Heart left ventricle (tissue), 16 donors: Measurements from ENCODE around the gene C11orf21. TPM values are rescaled to one million over a fixed set of nuclear protein-coding genes. Genes with fewer than 3 reads are reported as not detected.
A peak's percentile ranks its signal among the peaks of the same experiment; 100 is the strongest.

Source experiments
- ATAC-seq, 4 donors: fragments of 200-7000 bp; cut with Tn5 transposase; one replicate each; pipeline ENCODE4 v1.9.1; 2020 to 2022; ENCODE audit warnings: moderate library complexity in 4 of 4, mild to moderate bottlenecking in 3 of 4, moderate number of reproducible peaks in 1 of 4
- DNase-seq, 5 donors: peaks; one replicate each; pipeline ENCODE4 v3.0.0-alpha.2; 2020
- H3K27ac ChIP-seq, 12 donors: fragments of 200-600 bp; sonication (generic) in 4 of 12; one replicate each; pipeline versions ENCODE4 v1.5.0 to v1.8.0; 2016 to 2022; ENCODE audit warnings: mild to moderate bottlenecking in 2 of 12
- H3K27me3 ChIP-seq, 9 donors: fragments of 200-600 bp; sonication (generic) in 2 of 9; one replicate each; pipeline versions ENCODE4 v1.5.1 to v1.8.0; 2016 to 2022; ENCODE audit warnings: mild to moderate bottlenecking in 3 of 9
- H3K36me3 ChIP-seq, 9 donors: fragments of 200-600 bp; sonication (generic) in 2 of 9; one replicate each; pipeline versions ENCODE4 v1.5.0 to v1.8.0; 2018 to 2022; ENCODE audit warnings: mild to moderate bottlenecking in 2 of 9
- H3K4me1 ChIP-seq, 12 donors: fragments of 200-600 bp; sonication (generic) in 4 of 12; one replicate each; pipeline versions ENCODE4 v1.5.0 to v1.8.0; 2016 to 2022; ENCODE audit warnings: mild to moderate bottlenecking in 3 of 12
- H3K4me3 ChIP-seq, 12 donors: fragments of 200-600 bp; sonication (generic) in 4 of 12; one replicate each; pipeline versions ENCODE4 v1.5.0 to v1.8.0; 2017 to 2022; ENCODE audit warnings: mild to moderate bottlenecking in 9 of 12, moderate library complexity in 4 of 12
- H3K9me3 ChIP-seq, 12 donors: fragments of 200-600 bp; sonication (generic) in 4 of 12; one replicate each; pipeline versions ENCODE4 v1.5.0 to v1.8.0; 2016 to 2022; ENCODE audit warnings: mild to moderate bottlenecking in 1 of 12
- CTCF ChIP-seq, 12 donors: fragments of 200-600 bp; sonication (generic) in 4 of 12; IDR thresholded peaks; one replicate each; pipeline versions ENCODE4 v1.5.0 to v1.8.0; 2018 to 2022; ENCODE audit warnings: antibody characterized with exemption in 12 of 12, mild to moderate bottlenecking in 5 of 12
- POLR2A ChIP-seq, 2 donors: fragments of 450-650 bp; IDR thresholded peaks; one replicate each; pipeline ENCODE4 v1.6.1; 2017; ENCODE audit warnings: antibody characterized with exemption in 2 of 2, mild to moderate bottlenecking in 2 of 2, moderate library complexity in 2 of 2
- WGBS, 4 donors: extraction: QIAGEN DNeasy Blood & Tissue Kit in 2 of 4; methylation state at CpG; one replicate each; pipeline versions ENCODE4 v1.1.5 to v1.1.7; 2013 to 2018; 5-methylcytosine and 5-hydroxymethylcytosine counted together
- intact Hi-C, 10 donors: fragments of 100-400 bp; cut with DNase I; formaldehyde crosslinking; loops; one replicate each; pipeline versions ENCODE4 v1.11.1 to v1.14.2; 2022
- polyA plus RNA-seq, 2 donors: library from polyadenylated mRNA; stranded (reverse); fragments of 200-250 nt; gene quantifications; one replicate each; pipeline ENCODE4 v1.2.3, GENCODE V29; 2013
- total RNA-seq, 9 donors: library from RNA; depleted of rRNA in 2 of 9; stranded (reverse); fragments of >200 nt in 2 of 9; fragmentation: NEBNext Ultra II Directional in 3 of 9; extraction: Animal tissue kit (Norgen Biotek cat#: 25700) in 3 of 9; gene quantifications; one replicate each; pipeline versions ENCODE4 v1.1.0 to v1.2.4, GENCODE V29; 2016 to 2023
- donor health status: ischemic (EF 13 %, LVEDD 7.1; RV severe dilation, severe dysfunction).
- donor health status: healthy with polysubstance abuse.
- donor health status: DM: no; HTN: yes; CAD: no.
- donor health status: DM: no; HTN: no; CAD: no.
- donor health status: ischemic (EF 25% LVEDD 6.9; RV normal size, moderate dysfunction).
- donor health status: ischemic (EF 25% LVEDD 5.7; RV mildly dilated, moderate dysfunction).
- donor health status: healthy.
- donor health status: DM: yes; HTN: yes; CAD: no.
- donor health status: ischemic (EF 35%, LVEDD 5.7; RV mildly dilated, moderate dysfunction).
- donor health status: nonischemic (EF 11% LVEDD 7.7; RV severe dilation, severe dysfunction).
- donor health status: DM: yes; HTN: yes; CAD: no.
- donor health status: PGD.
- donor health status: ischemic (EF 29% LVEDD 5.4; RV normal size, mild dysfunction).
- donor health status: nonischemic (EF 23%, LVEDD 6.1; RV moderate dilation, normal function).

Gene C11orf21
- total and polyA plus RNA-seq, 11 donors: 4.8 to 41.2 (median 29.9) TPM

- H3K27ac ChIP-seq: peak overlapping the region; percentile 76 to 98 (median 88)
Observed at GRCh38 chr11:2302306-2302895, 683 bp upstream of the C11orf21 start.

DNA sequence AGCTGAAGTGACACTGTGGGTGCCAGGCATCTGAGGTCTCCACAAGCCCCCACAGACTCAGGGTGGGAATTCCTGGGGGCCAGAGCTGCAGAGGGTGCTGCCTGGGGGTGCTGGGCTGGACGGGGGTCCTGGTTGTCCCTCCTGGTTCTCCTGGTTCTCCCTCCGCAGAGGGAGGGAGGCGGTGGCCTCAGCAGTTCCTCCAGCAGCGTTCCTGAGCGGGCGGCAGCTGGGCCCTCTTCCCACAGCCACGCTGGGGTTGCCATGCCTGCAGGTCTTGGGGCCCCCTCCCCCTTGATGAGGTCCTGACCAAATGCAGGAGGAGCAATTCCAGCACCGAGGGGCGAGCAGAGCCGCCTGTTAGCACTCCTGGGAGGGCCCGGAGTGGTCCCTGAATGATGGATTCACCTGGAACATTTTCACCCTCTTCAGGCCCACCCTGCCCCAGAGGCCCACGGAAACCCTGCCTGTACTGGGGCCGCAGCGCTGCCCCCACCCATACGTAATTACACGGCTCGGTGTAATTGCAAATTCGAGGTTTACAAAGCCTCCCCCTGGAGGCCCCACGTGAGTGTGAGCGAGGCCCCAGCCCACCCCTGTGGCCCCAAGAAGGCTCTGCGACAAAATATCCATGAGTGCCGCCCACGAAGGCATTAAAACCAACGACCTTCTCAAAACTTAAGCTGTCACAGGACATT, 635 bp downstream of the C11orf21 start:
- H3K27ac ChIP-seq: peak overlapping the region; percentile 76 to 98 (median 88)
- ATAC-seq: no peak
- 46 to 75% (median 58%) methylated on average over 15 to 24 of the region's 24 CpGs for WGBS, 4 donors

More at GRCh38 chr11:2302306-2302895, 683 bp upstream of the C11orf21 start:
- DNase-seq (peak in 1 of 5 donors; percentile 35), ATAC-seq (peak; percentile 0 to 13 (median 2))
- Histone ChIP-seq H3K9me3 (no peaks in the 10 kb centered on the region), H3K4me1 (peaks cover 9 to 82% (median 35%) of the 10 kb centered on the region in 12 donors), H3K36me3 (peaks cover 0 to 2% (median 0%) of the 10 kb centered on the region in 9 donors), H3K27me3 (no peaks in the 10 kb centered on the region), H3K4me3 (peak overlapping the region; percentile 20 to 61 (median 48))
- TF ChIP-seq POLR2A (IDR thresholded peaks at IDR 0.05) (no peak), CTCF (IDR thresholded peaks at IDR 0.05) (no peak)
- 18 to 56% (median 30%) methylated on average over 4 to 16 of the region's 16 CpGs for WGBS, 4 donors
- intact Hi-C loops: loop anchor here in 9 of 10 donors (1.0 to 10.0 kb wide), 7 partner anchors 72 to 592 kb away; partner anchors contain the start of gene TSSC4 (in 1 of the 9)

GRCh38 chr11:2300290-2300935, 1.3 kb downstream of the C11orf21 start:
- peak in 2 of 5 donors; percentile 18 to 55 for DNase-seq
- intact Hi-C loops: loop anchor here in 8 of 10 donors (2.0 to 10.0 kb wide), 6 partner anchors 102 to 594 kb away; partner anchors contain the start of gene TSSC4 (in 1 of the 8)
- no peak for TF ChIP-seq POLR2A (IDR thresholded peaks at IDR 0.05)
- TF ChIP-seq CTCF (IDR thresholded peaks at IDR 0.05): no peak
- ATAC-seq: no peak
- no peaks in the 10 kb centered on the region for H3K27me3 ChIP-seq
- WGBS, 4 donors: 67 to 81% (median 70%) methylated on average over 18 to 19 of the region's 19 CpGs
- peaks cover 0 to 3% (median 0%) of the 10 kb centered on the region in 9 donors for H3K36me3 ChIP-seq
- H3K4me1 ChIP-seq: peaks cover 1 to 62% (median 20%) of the 10 kb centered on the region in 12 donors
- no peaks in the 10 kb centered on the region for H3K9me3 ChIP-seq
- peak overlapping the region in 9 of 12 donors; percentile 21 to 61 (median 51) for H3K4me3 ChIP-seq
- H3K27ac ChIP-seq: peak overlapping the region in 10 of 12 donors; percentile 20 to 98 (median 90)

More for the DNA sequence above, 635 bp downstream of the C11orf21 start:
- TF ChIP-seq CTCF (IDR thresholded peaks at IDR 0.05) (no peak), POLR2A (IDR thresholded peaks at IDR 0.05) (no peak)
- Histone ChIP-seq H3K27me3 (no peaks in the 10 kb centered on the region), H3K36me3 (peaks cover 0 to 3% (median 0%) of the 10 kb centered on the region in 9 donors), H3K4me1 (peaks cover 5 to 69% (median 26%) of the 10 kb centered on the region in 12 donors), H3K9me3 (no peaks in the 10 kb centered on the region), H3K4me3 (peak overlapping the region; percentile 17 to 61 (median 48))
- intact Hi-C loops: loop anchor here in 8 of 10 donors (2.0 to 10.0 kb wide), 6 partner anchors 101 to 594 kb away; partner anchors contain the start of gene TSSC4 (in 1 of the 8)
- peak in 1 of 5 donors; percentile 77 for DNase-seq
